K562 (cell line): ENCODE results near the gene CARF. TPM values are rescaled to one million over a fixed set of nuclear protein-coding genes. Genes with fewer than 3 reads are reported as not detected.
A peak's percentile ranks its signal among the peaks of the same experiment; 100 is the strongest.

Source experiments
- ARID4B ChIP-seq: sonication (generic); formaldehyde crosslinking; IDR thresholded peaks from 2 replicates; pipeline ENCODE4 v1.8.0; 2022; ENCODE audit warnings: mild to moderate bottlenecking, missing genetic modification reagents
- ATF1 ChIP-seq, 2 experiments: fragments of 450-650 bp in 1 of 2; IDR thresholded peaks; 2 replicates each; pipeline ENCODE4 v1.6.1; 2016; ENCODE audit warnings: missing compliant biosample characterization in 1 of 2, missing genetic modification characterization in 1 of 2
- ATF7 ChIP-seq: fragments of 450-650 bp; IDR thresholded peaks from 2 replicates; pipeline ENCODE4 v1.7.1; 2014; ENCODE audit warnings: mild to moderate bottlenecking, moderate library complexity
- DEAF1 ChIP-seq: fragments of 450-650 bp; formaldehyde crosslinking; IDR thresholded peaks from 2 replicates; pipeline ENCODE4 v1.4.0; 2020; ENCODE audit warnings: mild to moderate bottlenecking, moderate library complexity
- HES1 ChIP-seq: fragments of 450-650 bp; IDR thresholded peaks from 2 replicates; pipeline ENCODE4 v1.6.1; 2016; ENCODE audit warnings: low read depth, mild to moderate bottlenecking, moderate library complexity
- MAX ChIP-seq: sonication (generic); formaldehyde crosslinking; IDR thresholded peaks from 2 replicates; pipeline ENCODE4 v1.9.0; 2022; ENCODE audit warnings: mild to moderate bottlenecking, missing genetic modification reagents
- MECOM ChIP-seq: fragments of 250-450 bp; sonication (Bioruptor Pico); IDR thresholded peaks from 2 replicates; pipeline ENCODE4 v1.8.0; 2022; ENCODE audit warnings: inconsistent platforms
- POLR2A ChIP-seq: fragments of 450-650 bp; conservative IDR thresholded peaks from 2 replicates; pipeline ENCODE4 v1.6.1; 2016
- PPARD ChIP-seq: fragments of 250-450 bp; sonication (Bioruptor Pico); IDR thresholded peaks from 2 replicates; pipeline ENCODE4 v1.8.0; 2022; ENCODE audit warnings: inconsistent platforms, mild to moderate bottlenecking, moderate library complexity
- RAD51 ChIP-seq: fragments of 450-650 bp; IDR thresholded peaks from 2 replicates; pipeline ENCODE4 v1.7.1; 2016; ENCODE audit warnings: low read depth, mild to moderate bottlenecking, borderline replicate concordance
- SIN3A ChIP-seq, 2 experiments: fragments of 150-350 bp in 1 of 2; IDR thresholded peaks; 2 replicates each; pipeline ENCODE4 v1.6.1; 2011 to 2016; ENCODE audit warnings: borderline replicate concordance in 2 of 2, low read depth in 2 of 2, low read length in 2 of 2, mild to moderate bottlenecking in 2 of 2, moderate library complexity in 2 of 2; ENCODE audit not compliant: control insufficient read depth in 1 of 2
- SMAD4 ChIP-seq: fragments of 250-450 bp; sonication (Bioruptor Pico); conservative IDR thresholded peaks from 2 replicates; pipeline ENCODE4 v1.8.0; 2021; ENCODE audit warnings: inconsistent platforms, mild to moderate bottlenecking, moderate library complexity
- SRF ChIP-seq, 2 experiments: fragments of 250-450, 450-650 bp in 1 of 2; sonication (Bioruptor Pico) in 1 of 2; sonication (generic) in 1 of 2; formaldehyde crosslinking; IDR thresholded peaks; 2 replicates each; pipeline versions ENCODE4 v1.5.0 to v1.5.1; 2020 to 2022; ENCODE audit warnings: mild to moderate bottlenecking in 1 of 2, missing genetic modification reagents in 1 of 2
- TAF9B ChIP-seq: fragments of 450-650 bp; IDR thresholded peaks from 2 replicates; pipeline ENCODE4 v1.6.1; 2018; ENCODE audit warnings: mild to moderate bottlenecking; ENCODE audit not compliant: partially characterized antibody
- TRIM24 ChIP-seq, 2 experiments: fragments of 450-650 bp; IDR thresholded peaks; 2 replicates each; pipeline ENCODE4 v1.6.1; 2016
- ZNF12 ChIP-seq: sonication (generic); formaldehyde crosslinking; IDR thresholded peaks from 2 replicates; pipeline ENCODE4 v1.4.0; 2020; ENCODE audit warnings: mild to moderate bottlenecking, missing genetic modification reagents
- polyA plus RNA-seq, 8 experiments: library from polyadenylated mRNA; depleted of rRNA in 4 of 8; stranded (reverse) in 5 of 8; unstranded in 3 of 8; fragments of >200 nt; fragmentation: Nextera tagmentation in 2 of 8; fragmentation: Illumina TruSeq in 1 of 8; extraction: Ambion mirVana in 2 of 8; extraction: Trizol in 1 of 8; gene quantifications; 2 replicates each; pipeline versions ENCODE4 v1.2.1 to v1.2.3, GENCODE V29; 2011 to 2014; ENCODE audit warnings: inconsistent platforms in 1 of 8, missing spikeins in 1 of 8
- total RNA-seq, 7 experiments: library from RNA; depleted of rRNA in 6 of 7; stranded (reverse); fragments of >200 nt in 6 of 7; fragmentation: Illumina TruSeq in 2 of 7; extraction: Trizol in 2 of 7; gene quantifications; 2 replicates each; pipeline versions ENCODE4 v1.2.1 to v1.2.3, GENCODE V29; 2011 to 2021; ENCODE audit warnings: low replicate concordance in 1 of 7

The CARF gene
- total and polyA plus RNA-seq, 9 of the 15 experiments (the other 6 are each of a cell fraction or from before 2014, with no cell fraction given): 0.31 to 4.2 (median 1.2) TPM

- TF ChIP-seq ARID4B: peak; percentile 34; the same call in 1 of the 2 replicates
- no peak for TF ChIP-seq ZNF12 (CRISPR knock-in tag)
- TF ChIP-seq ATF7: peak; percentile 53; the same call in 1 of the 2 replicates
- TF ChIP-seq MECOM (CRISPR knock-in tag): peak; percentile 46; the same call in 1 of the 2 replicates
- TF ChIP-seq DEAF1 (CRISPR knock-in tag): no peak
- no peak for TF ChIP-seq HES1
- TF ChIP-seq ATF1 (CRISPR knock-in tag; IDR thresholded peaks at IDR 0.05): no peak
- peak; percentile 39 for TF ChIP-seq ATF1 (tag; IDR thresholded peaks at IDR 0.05)
- TF ChIP-seq POLR2A: peak; percentile 51; the same call in 1 of the 2 replicates
- 0 out of 4 replicates have a peak, but pooled peaks of 1 of the 2 experiments have one; percentile 14 for TF ChIP-seq SRF (CRISPR knock-in tag; IDR thresholded peaks at IDR 0.05)
- TF ChIP-seq RAD51: peak; percentile 73
- no peak for TF ChIP-seq PPARD (CRISPR knock-in tag)
- TF ChIP-seq SMAD4: peak; percentile 58
- TF ChIP-seq TRIM24 (IDR thresholded peaks at IDR 0.05): peak; percentile 69 to 81; a peak in 3 of 4 replicates
- peak; percentile 70; the same call in 1 of the 2 replicates for TF ChIP-seq MAX (CRISPR knock-in tag)
- TF ChIP-seq SIN3A (IDR thresholded peaks at IDR 0.05; ENCODE audit: borderline replicate concordance in 2 of 2, control insufficient read depth in 1 of 2, low read depth in 2 of 2, low read length in 2 of 2): peak in 1 of 2 experiments; percentile 72; a peak in 1 of 4 replicates
- peak; percentile 74 for TF ChIP-seq TAF9B
Observed at GRCh38 chr2:202965810-202966460, 53.9 kb downstream of the CARF start (continued).
